Measurements from ENCODE around the gene RASSF6. TPM values are rescaled to one million over a fixed set of nuclear protein-coding genes. Genes with fewer than 3 reads are reported as not detected.

Gene RASSF6
- total RNA-seq, 1 experiment from 2014 or later, result 0.22 TPM

GRCh38 chr4:73523126-73523525 lies 97.1 kb downstream of the RASSF6 start:
- no peak overlapping the region for H2BK12ac ChIP-seq (ENCODE audit: insufficient read length, low read depth, low read length)
- H3K79me1 ChIP-seq (ENCODE audit: insufficient read depth, low read depth, low read length, poor library complexity, severe bottlenecking), result no peaks in the 10 kb centered on the region
- H3K23ac ChIP-seq (ENCODE audit: insufficient read length, low read depth, low read length), result no peak overlapping the region
- no peak for DNase-seq
- H2AFZ ChIP-seq (ENCODE audit: low read length), result no peak overlapping the region
- H3K9me3 ChIP-seq (ENCODE audit: control insufficient read depth, low read depth, low read length), result no peaks in the 10 kb centered on the region
- no peaks in the 10 kb centered on the region for H3K79me2 ChIP-seq (ENCODE audit: insufficient read depth, low read length)
- H3K9ac ChIP-seq (ENCODE audit: extremely low read depth, insufficient read length, low read length), result no peak overlapping the region
- no peaks in the 10 kb centered on the region; the same call in 1 of the 2 replicates for H3K4me1 ChIP-seq (ENCODE audit: insufficient read depth, low read length)
- no peak overlapping the region for H2BK20ac ChIP-seq (ENCODE audit: low read depth, low read length, poor library complexity, severe bottlenecking)
- no peak overlapping the region for H2BK15ac ChIP-seq (ENCODE audit: low read depth, low read length)
- H3K14ac ChIP-seq (ENCODE audit: insufficient read depth, low read length), result no peak overlapping the region; the same call in 1 of the 2 replicates
- no peak overlapping the region for H2BK5ac ChIP-seq (ENCODE audit: insufficient read length, low read length)
- H2BK120ac ChIP-seq (ENCODE audit: low read depth, low read length, poor library complexity, severe bottlenecking), result no peak overlapping the region
- H3K56ac ChIP-seq (ENCODE audit: insufficient read length, low read depth, low read length), result no peak overlapping the region
- no peak overlapping the region for H4K91ac ChIP-seq (ENCODE audit: insufficient read length, low read depth, low read length)
- H3K27ac ChIP-seq (ENCODE audit: insufficient read length, low read depth, low read length), result no peak overlapping the region
- H3K4me2 ChIP-seq (ENCODE audit: insufficient read depth, insufficient read length, low read length), result no peak overlapping the region
- H3K4ac ChIP-seq (ENCODE audit: low read depth, low read length), result no peak overlapping the region
- H4K8ac ChIP-seq (replicated peaks; ENCODE audit: insufficient read length, low read depth, low read length), result no peak overlapping the region
- H3K18ac ChIP-seq (ENCODE audit: insufficient read length, low read depth, low read length), result no peak overlapping the region
- TF ChIP-seq, protein P1, sequence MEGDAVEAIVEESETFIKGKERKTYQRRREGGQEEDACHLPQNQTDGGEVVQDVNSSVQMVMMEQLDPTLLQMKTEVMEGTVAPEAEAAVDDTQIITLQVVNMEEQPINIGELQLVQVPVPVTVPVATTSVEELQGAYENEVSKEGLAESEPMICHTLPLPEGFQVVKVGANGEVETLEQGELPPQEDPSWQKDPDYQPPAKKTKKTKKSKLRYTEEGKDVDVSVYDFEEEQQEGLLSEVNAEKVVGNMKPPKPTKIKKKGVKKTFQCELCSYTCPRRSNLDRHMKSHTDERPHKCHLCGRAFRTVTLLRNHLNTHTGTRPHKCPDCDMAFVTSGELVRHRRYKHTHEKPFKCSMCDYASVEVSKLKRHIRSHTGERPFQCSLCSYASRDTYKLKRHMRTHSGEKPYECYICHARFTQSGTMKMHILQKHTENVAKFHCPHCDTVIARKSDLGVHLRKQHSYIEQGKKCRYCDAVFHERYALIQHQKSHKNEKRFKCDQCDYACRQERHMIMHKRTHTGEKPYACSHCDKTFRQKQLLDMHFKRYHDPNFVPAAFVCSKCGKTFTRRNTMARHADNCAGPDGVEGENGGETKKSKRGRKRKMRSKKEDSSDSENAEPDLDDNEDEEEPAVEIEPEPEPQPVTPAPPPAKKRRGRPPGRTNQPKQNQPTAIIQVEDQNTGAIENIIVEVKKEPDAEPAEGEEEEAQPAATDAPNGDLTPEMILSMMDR (conservative IDR thresholded peaks at IDR 0.05), result no peak; the same call in 2 of the 3 replicates
- Mint-ChIP-seq H3K36me3 (ENCODE audit: insufficient read depth in 1 of 3, low read depth in 3 of 3) (peaks cover 3 to 21% (median 10%) of the 10 kb centered on the region in 3 experiments; a peak in 5 of 7 replicates), H3K4me1 (peaks cover 20 to 21% of the 10 kb centered on the region in 2 experiments), H3K27ac (no peak overlapping the region; a peak in 1 of 7 replicates), H3K9me3 (peaks cover 21 to 22% of the 10 kb centered on the region in 2 experiments), H3K27me3 (ENCODE audit: low read depth) (no peaks in the 10 kb centered on the region; the same call in 1 of the 2 replicates), H3K4me3 (no peak overlapping the region)
- H2AK5ac ChIP-seq (ENCODE audit: insufficient read length, low read length), result no peak overlapping the region
- no peaks in the 10 kb centered on the region for H4K20me1 ChIP-seq (ENCODE audit: control insufficient read depth, insufficient read depth, insufficient read length)
- H3K23me2 ChIP-seq (ENCODE audit: insufficient read length, low read depth, low read length, poor library complexity, severe bottlenecking), result no peaks in the 10 kb centered on the region
- WGBS (ENCODE audit: extremely low coverage, insufficient read length, low lambda C conversion rate), result no CpG with 5 or more reads among the region's 2 CpGs
- no peaks in the 10 kb centered on the region for H3K27me3 ChIP-seq (ENCODE audit: insufficient read depth, low read length)
- H4K5ac ChIP-seq (ENCODE audit: insufficient read length, low read depth, low read length), result no peak overlapping the region
- H3T11ph ChIP-seq (ENCODE audit: low read length), result no peak overlapping the region

Other genes starting within 250 kb of the RASSF6 start
- 0.29 TPM in 1 of 2 replicates, not detected in the other for gene ALB, start 216.1 kb downstream of the RASSF6 start, total RNA-seq (2021)
- gene AFP, start 184.2 kb downstream of the RASSF6 start, total RNA-seq (2021), result 4.8 and 4.9 TPM in 2 replicates
- gene AFM, start 138.7 kb downstream of the RASSF6 start, total RNA-seq (2021), result not detected in 2 replicates
- not detected in 2 replicates for gene CXCL8, start 120.1 kb upstream of the RASSF6 start, total RNA-seq (2021)
- gene CXCL6, start 216.2 kb upstream of the RASSF6 start, total RNA-seq (2021), result 0.85 and 1.3 TPM in 2 replicates
- not detected in 2 replicates for gene PF4V1, start 232.9 kb upstream of the RASSF6 start, total RNA-seq (2021)
- 0.20 TPM in 2 replicates for gene CXCL1, start 249.0 kb upstream of the RASSF6 start, total RNA-seq (2021)